HG03575 (cell line): Measurements from ENCODE around the gene ZFYVE16.
"Not testable (repeated sequence)": the region's sequence is repeated elsewhere in the genome, so short reads cannot be mapped to it uniquely, and the experiment has no call there.

ENCODE experiments used
- ATAC-seq: cut with Tn5 transposase; IDR thresholded peaks from one replicate; pipeline ENCODE4 v1.9.1; 2021; ENCODE audit not compliant: unreplicated experiment, insufficient number of reproducible peaks, low FRiP score; ENCODE audit errors: extremely low read depth

ZFYVE16 gene

GRCh38 chr5:80481019-80481893 lies 73.4 kb downstream of the ZFYVE16 start:
- no peak for ATAC-seq

- ATAC-seq: no peak
Measured at GRCh38 chr5:80482578-80482977, 74.7 kb downstream of the ZFYVE16 start.

GRCh38 chr5:80483636-80484232 lies 75.9 kb downstream of the ZFYVE16 start:
- ATAC-seq: no peak

- ATAC-seq: no peak
Measured at GRCh38 chr5:80487444-80487828, 79.6 kb downstream of the ZFYVE16 start.

GRCh38 chr5:80487829-80488721 lies 80.2 kb downstream of the ZFYVE16 start, which contains the start of gene FAM151B:
Gene FAM151B (plus strand): TSS chr5:80488100. CDS start chr5:80488124, 24 bp downstream.
- ATAC-seq: no peak

- no peak for ATAC-seq
Measured at GRCh38 chr5:80491296-80491695, 83.4 kb downstream of the ZFYVE16 start.

- ATAC-seq: no peak
Measured at GRCh38 chr5:80492741-80493140, 84.9 kb downstream of the ZFYVE16 start.

- not testable (repeated sequence) for ATAC-seq
Measured at GRCh38 chr5:80493443-80493842, 85.6 kb downstream of the ZFYVE16 start.

- no peak for ATAC-seq
Measured at GRCh38 chr5:80495891-80496290, 88.0 kb downstream of the ZFYVE16 start.

GRCh38 chr5:80502800-80503199 lies 94.9 kb downstream of the ZFYVE16 start:
- ATAC-seq: no peak

- ATAC-seq: no peak
Measured at GRCh38 chr5:80503641-80504040, 95.8 kb downstream of the ZFYVE16 start.

GRCh38 chr5:80504833-80505232 lies 97.0 kb downstream of the ZFYVE16 start:
- no peak for ATAC-seq

GRCh38 chr5:80507663-80508062 lies 99.8 kb downstream of the ZFYVE16 start:
- no peak for ATAC-seq

GRCh38 chr5:80508844-80509243 lies 101.0 kb downstream of the ZFYVE16 start:
- no peak for ATAC-seq

GRCh38 chr5:80509362-80509761 lies 101.5 kb downstream of the ZFYVE16 start:
- ATAC-seq: no peak

- no peak for ATAC-seq
Measured at GRCh38 chr5:80516826-80517225, 109.0 kb downstream of the ZFYVE16 start.
